ENCODE results near the gene CLEC9A. TPM values are rescaled to one million over a fixed set of nuclear protein-coding genes. Genes with fewer than 3 reads are reported as not detected.
"Not testable (repeated sequence)": the region's sequence is repeated elsewhere in the genome, so short reads cannot be mapped to it uniquely, and the experiment has no call there.

The CLEC9A gene
- total and polyA plus RNA-seq, 2 experiments from 2014 or later = not detected

DNA sequence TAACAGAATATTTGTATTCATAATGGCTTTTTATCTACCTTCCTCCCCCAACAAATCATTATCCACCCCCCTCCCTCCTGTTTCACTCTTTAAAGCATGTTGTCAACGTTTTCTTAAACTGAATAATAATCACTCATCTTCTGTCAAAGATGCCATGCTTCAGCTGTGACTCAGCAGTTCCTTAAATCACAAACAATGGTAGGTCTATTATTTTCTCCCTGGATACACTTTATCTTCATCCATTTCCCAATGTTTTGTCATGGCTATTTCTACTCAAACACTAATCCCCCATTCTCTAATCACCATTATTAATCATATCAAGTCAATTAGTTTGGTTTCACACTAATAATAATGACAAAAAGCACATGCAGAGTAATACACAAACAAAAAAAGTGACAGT lies 13.6 kb upstream of the CLEC9A start:
- Histone ChIP-seq H3K9me2 (replicated peaks; ENCODE audit: insufficient read depth) (no peaks in the 10 kb centered on the region), H3K79me2 (no peaks in the 10 kb centered on the region), H3K36me3 (replicated peaks; ENCODE audit: insufficient read depth, low read depth) (no peaks in the 10 kb centered on the region), H3K4me2 (no peak overlapping the region), H3K27me3 (no peaks in the 10 kb centered on the region), H3K27ac (no peak overlapping the region), H2AFZ (no peak overlapping the region), H3K4me1 (ENCODE audit: insufficient read depth) (no peaks in the 10 kb centered on the region), H3K9me3 (ENCODE audit: low read depth) (no peaks in the 10 kb centered on the region), H3K4me3 (no peak overlapping the region), H4K20me1 (ENCODE audit: insufficient read depth, poor library complexity, severe bottlenecking) (no peaks in the 10 kb centered on the region)
- TF ChIP-seq, protein P1, sequence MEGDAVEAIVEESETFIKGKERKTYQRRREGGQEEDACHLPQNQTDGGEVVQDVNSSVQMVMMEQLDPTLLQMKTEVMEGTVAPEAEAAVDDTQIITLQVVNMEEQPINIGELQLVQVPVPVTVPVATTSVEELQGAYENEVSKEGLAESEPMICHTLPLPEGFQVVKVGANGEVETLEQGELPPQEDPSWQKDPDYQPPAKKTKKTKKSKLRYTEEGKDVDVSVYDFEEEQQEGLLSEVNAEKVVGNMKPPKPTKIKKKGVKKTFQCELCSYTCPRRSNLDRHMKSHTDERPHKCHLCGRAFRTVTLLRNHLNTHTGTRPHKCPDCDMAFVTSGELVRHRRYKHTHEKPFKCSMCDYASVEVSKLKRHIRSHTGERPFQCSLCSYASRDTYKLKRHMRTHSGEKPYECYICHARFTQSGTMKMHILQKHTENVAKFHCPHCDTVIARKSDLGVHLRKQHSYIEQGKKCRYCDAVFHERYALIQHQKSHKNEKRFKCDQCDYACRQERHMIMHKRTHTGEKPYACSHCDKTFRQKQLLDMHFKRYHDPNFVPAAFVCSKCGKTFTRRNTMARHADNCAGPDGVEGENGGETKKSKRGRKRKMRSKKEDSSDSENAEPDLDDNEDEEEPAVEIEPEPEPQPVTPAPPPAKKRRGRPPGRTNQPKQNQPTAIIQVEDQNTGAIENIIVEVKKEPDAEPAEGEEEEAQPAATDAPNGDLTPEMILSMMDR (IDR thresholded peaks at IDR 0.05; ENCODE audit: poor library complexity) = no peak
- no peak for TF ChIP-seq EZH2 (IDR thresholded peaks at IDR 0.05; ENCODE audit: borderline replicate concordance)
- TF ChIP-seq EZH2phosphoT487 (IDR thresholded peaks at IDR 0.05; ENCODE audit: low read depth, severe bottlenecking, unreplicated experiment) = no peak
- 32% methylated on average over 1 of the region's 1 CpG for WGBS (ENCODE audit: low lambda C conversion rate, missing lambda C conversion rate)
- no peak for DNase-seq (ENCODE audit: low spot score)

DNA sequence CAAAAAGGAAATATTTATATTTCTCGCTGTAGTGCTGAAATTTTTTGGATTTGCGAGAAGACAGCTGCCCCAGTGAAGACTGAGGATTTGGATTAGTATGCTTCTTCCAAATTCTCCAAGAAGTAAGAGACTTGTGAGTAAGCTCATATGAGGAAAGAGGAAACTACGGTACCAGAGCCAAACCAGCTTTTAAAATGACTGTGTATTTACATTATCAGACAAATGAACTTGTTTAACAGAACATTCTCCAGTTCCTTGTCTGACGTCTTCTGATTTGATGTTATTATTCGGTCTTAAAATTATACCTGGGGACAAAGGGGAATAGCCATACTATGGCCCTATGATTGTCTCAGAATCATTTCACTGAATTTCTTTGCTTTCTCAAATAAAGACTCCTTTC lies 12.1 kb upstream of the CLEC9A start:
- Histone ChIP-seq H3K4me2 (no peak overlapping the region), H3K4me1 (ENCODE audit: insufficient read depth) (no peaks in the 10 kb centered on the region), H4K20me1 (ENCODE audit: insufficient read depth, poor library complexity, severe bottlenecking) (no peaks in the 10 kb centered on the region), H3K79me2 (no peaks in the 10 kb centered on the region), H3K9me2 (replicated peaks; ENCODE audit: insufficient read depth) (no peaks in the 10 kb centered on the region), H3K27me3 (no peaks in the 10 kb centered on the region), H3K27ac (no peak overlapping the region), H3K36me3 (replicated peaks; ENCODE audit: insufficient read depth, low read depth) (no peaks in the 10 kb centered on the region), H2AFZ (no peak overlapping the region), H3K9me3 (ENCODE audit: low read depth) (no peaks in the 10 kb centered on the region), H3K4me3 (no peak overlapping the region)
- TF ChIP-seq EZH2 (IDR thresholded peaks at IDR 0.05; ENCODE audit: borderline replicate concordance) (no peak), EZH2phosphoT487 (IDR thresholded peaks at IDR 0.05; ENCODE audit: low read depth, severe bottlenecking, unreplicated experiment) (no peak)
- TF ChIP-seq, protein P1 (IDR thresholded peaks at IDR 0.05; ENCODE audit: poor library complexity) = no peak
- DNase-seq (ENCODE audit: low spot score) = no peak
- 57% methylated on average over 5 of the region's 5 CpGs for whole genome bisulfite sequencing (ENCODE audit: low lambda C conversion rate, missing lambda C conversion rate)

GRCh38 chr12:10021342-10021741 lies 9.1 kb upstream of the CLEC9A start:
- H3K27me3 ChIP-seq = no peaks in the 10 kb centered on the region
- H2AFZ ChIP-seq = no peak overlapping the region
- H4K20me1 ChIP-seq (ENCODE audit: insufficient read depth, poor library complexity, severe bottlenecking) = no peaks in the 10 kb centered on the region
- TF ChIP-seq EZH2phosphoT487 (IDR thresholded peaks at IDR 0.05; ENCODE audit: low read depth, severe bottlenecking, unreplicated experiment) = no peak
- TF ChIP-seq, protein P1 (IDR thresholded peaks at IDR 0.05; ENCODE audit: poor library complexity) = no peak
- no peak for TF ChIP-seq EZH2 (IDR thresholded peaks at IDR 0.05; ENCODE audit: borderline replicate concordance)
- WGBS (ENCODE audit: low lambda C conversion rate, missing lambda C conversion rate) = 77% methylated on average over 3 of the region's 3 CpGs
- H3K27ac ChIP-seq = no peak overlapping the region
- no peak overlapping the region for H3K4me2 ChIP-seq
- no peaks in the 10 kb centered on the region for H3K4me1 ChIP-seq (ENCODE audit: insufficient read depth)
- no peaks in the 10 kb centered on the region for H3K36me3 ChIP-seq (replicated peaks; ENCODE audit: insufficient read depth, low read depth)
- H3K9me2 ChIP-seq (replicated peaks; ENCODE audit: insufficient read depth) = no peaks in the 10 kb centered on the region
- DNase-seq (ENCODE audit: low spot score) = no peak
- no peak overlapping the region for H3K4me3 ChIP-seq
- no peaks in the 10 kb centered on the region for H3K9me3 ChIP-seq (ENCODE audit: low read depth)
- no peaks in the 10 kb centered on the region for H3K79me2 ChIP-seq

DNA sequence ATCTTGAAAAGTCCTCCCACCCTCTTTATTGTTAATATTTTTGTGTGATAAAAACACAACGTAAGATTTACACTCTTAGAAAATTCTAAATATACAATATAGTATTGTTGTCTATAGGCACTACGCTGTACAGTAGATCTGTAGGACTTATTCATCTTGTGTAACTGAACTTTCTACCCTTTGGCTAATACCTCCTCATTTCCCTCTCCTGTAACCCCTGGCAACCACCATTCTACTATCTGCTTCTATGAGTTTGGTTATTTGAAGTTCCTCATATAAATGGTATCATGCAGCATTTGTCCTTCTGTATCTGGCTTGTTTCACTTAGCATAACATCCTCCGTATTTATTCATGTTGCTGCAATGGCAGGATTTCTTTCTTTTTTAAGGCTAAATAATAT lies 5.2 kb upstream of the CLEC9A start:
- Histone ChIP-seq H3K4me2 (no peak overlapping the region), H3K79me2 (no peaks in the 10 kb centered on the region), H3K27ac (no peak overlapping the region), H2AFZ (no peak overlapping the region), H3K4me1 (ENCODE audit: insufficient read depth) (no peaks in the 10 kb centered on the region), H3K27me3 (no peaks in the 10 kb centered on the region), H3K9me3 (ENCODE audit: low read depth) (no peaks in the 10 kb centered on the region), H3K9me2 (replicated peaks; ENCODE audit: insufficient read depth) (no peaks in the 10 kb centered on the region), H3K4me3 (no peak overlapping the region), H4K20me1 (ENCODE audit: insufficient read depth, poor library complexity, severe bottlenecking) (no peaks in the 10 kb centered on the region), H3K36me3 (replicated peaks; ENCODE audit: insufficient read depth, low read depth) (no peaks in the 10 kb centered on the region)
- DNase-seq (ENCODE audit: low spot score) = no peak
- WGBS (ENCODE audit: low lambda C conversion rate, missing lambda C conversion rate) = 60% methylated on average over 3 of the region's 3 CpGs
- TF ChIP-seq EZH2 (IDR thresholded peaks at IDR 0.05; ENCODE audit: borderline replicate concordance) (no peak), EZH2phosphoT487 (IDR thresholded peaks at IDR 0.05; ENCODE audit: low read depth, severe bottlenecking, unreplicated experiment) (no peak)
- TF ChIP-seq, protein P1 (IDR thresholded peaks at IDR 0.05; ENCODE audit: poor library complexity) = no peak

DNA sequence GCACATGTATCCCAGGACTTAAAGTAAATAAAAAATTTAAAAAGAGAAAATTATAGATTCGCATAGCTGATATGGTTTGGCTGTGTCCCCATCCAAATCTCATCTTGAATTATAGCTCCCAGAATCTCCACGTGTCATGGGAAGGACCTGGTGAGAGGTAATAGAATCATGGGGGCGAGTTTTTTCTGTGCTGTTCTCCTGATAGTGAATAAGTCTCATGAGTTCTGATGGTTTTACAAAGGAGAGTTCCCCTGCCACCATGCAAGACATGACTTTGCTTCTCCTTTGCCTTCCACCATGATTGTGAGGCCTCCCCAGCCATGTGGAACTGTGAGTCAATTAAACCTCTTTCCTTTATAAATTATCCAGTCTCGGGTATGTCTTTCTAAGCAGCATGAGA lies 3.8 kb upstream of the CLEC9A start:
- not testable (repeated sequence) for H3K9me2 ChIP-seq (replicated peaks; ENCODE audit: insufficient read depth); DNase-seq (ENCODE audit: low spot score); H3K27ac ChIP-seq; H3K27me3 ChIP-seq; H2AFZ ChIP-seq; H3K79me2 ChIP-seq; H3K4me3 ChIP-seq; H3K36me3 ChIP-seq (replicated peaks; ENCODE audit: insufficient read depth, low read depth); H4K20me1 ChIP-seq (ENCODE audit: insufficient read depth, poor library complexity, severe bottlenecking); H3K4me2 ChIP-seq; H3K4me1 ChIP-seq (ENCODE audit: insufficient read depth); H3K9me3 ChIP-seq (ENCODE audit: low read depth)
- 98% methylated on average over 4 of the region's 4 CpGs for WGBS (ENCODE audit: low lambda C conversion rate, missing lambda C conversion rate)

Data from hepatocyte (in vitro differentiated cells).